Measurements from ENCODE around the gene TAC3.
"Not testable (repeated sequence)": the region's sequence is repeated elsewhere in the genome, so short reads cannot be mapped to it uniquely, and the experiment has no call there.

Gene TAC3

GRCh38 chr12:56982578-56983236, 33.6 kb downstream of the TAC3 start:
- not testable (repeated sequence) for DNase-seq (ENCODE audit: low spot score)

DNA sequence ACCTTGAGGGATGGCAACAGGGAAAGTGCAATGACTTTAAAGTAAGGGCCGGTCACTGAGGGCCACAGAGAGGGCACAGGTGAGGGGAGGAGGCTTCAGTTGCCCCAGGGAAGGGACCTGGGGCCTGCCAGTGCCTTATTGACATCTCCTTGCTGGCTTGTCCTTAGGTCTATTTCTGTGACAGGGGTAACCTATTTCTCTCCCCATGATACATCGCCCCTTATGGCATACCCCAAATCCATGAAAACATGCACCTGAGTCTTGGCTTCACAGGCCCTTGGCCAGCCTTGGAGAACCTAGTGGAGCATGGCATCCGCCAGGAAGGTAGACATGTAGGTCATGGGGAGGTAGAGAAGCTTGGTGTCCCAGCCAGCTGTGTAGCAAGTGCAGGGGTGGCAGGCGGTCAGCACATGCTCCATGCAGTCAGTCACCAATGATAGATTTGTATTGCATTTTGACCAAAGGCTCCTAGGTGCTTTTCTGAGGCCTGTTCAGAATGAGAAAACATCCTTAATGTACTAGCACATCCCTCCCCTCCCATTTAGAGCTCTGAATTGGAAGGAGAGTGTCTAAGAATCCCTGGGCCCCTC, 35.3 kb downstream of the TAC3 start:
- DNase-seq (ENCODE audit: low spot score) = no peak

DNA sequence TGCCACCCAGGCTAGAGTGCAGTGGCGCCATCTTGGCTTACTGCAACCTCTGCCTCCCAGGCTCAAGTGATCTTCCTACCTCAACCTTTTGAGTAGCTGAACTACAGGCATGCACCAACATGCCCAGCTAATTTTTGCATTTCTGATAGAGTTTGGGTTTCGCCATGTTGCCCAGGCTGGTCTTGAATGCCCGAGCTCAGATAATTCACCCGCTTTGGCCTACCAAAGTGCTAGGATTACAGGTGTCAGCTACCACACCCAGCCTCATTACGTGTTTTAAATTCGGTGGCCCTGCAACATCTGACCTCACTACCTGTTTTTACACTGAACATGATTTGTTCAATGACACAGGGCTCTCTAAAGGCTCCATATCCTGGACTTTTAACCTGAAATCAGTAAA, 36.1 kb downstream of the TAC3 start:
- DNase-seq (ENCODE audit: low spot score) = no peak

GRCh38 chr12:56979628-56980027, 36.7 kb downstream of the TAC3 start:
- DNase-seq (ENCODE audit: low spot score) = no peak

- no peak for DNase-seq (ENCODE audit: low spot score)
These were observed 37.8 kb downstream of the TAC3 start for GRCh38 chr12:56978397-56979138.

- DNase-seq (ENCODE audit: low spot score) = not testable (repeated sequence)
These were observed 39.0 kb downstream of the TAC3 start for GRCh38 chr12:56977361-56977760.

DNA sequence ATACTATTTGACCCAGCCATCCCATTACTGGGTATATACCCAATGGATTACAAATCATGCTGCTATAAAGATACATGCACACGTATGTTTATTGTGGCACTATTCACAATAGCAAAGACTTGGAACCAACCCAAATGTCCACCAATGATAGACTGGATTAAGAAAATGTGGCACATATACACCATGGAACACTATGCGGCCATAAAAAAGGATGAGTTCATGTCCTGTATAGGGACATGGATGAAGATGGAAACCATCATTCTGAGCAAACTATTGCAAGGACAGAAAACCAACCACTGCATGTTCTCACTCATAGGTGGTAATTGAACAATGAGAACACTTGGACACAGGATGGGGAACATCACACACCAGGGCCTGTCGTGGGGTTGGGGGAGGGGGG, 42.1 kb downstream of the TAC3 start:
- DNase-seq (ENCODE audit: low spot score) = not testable (repeated sequence)

DNA sequence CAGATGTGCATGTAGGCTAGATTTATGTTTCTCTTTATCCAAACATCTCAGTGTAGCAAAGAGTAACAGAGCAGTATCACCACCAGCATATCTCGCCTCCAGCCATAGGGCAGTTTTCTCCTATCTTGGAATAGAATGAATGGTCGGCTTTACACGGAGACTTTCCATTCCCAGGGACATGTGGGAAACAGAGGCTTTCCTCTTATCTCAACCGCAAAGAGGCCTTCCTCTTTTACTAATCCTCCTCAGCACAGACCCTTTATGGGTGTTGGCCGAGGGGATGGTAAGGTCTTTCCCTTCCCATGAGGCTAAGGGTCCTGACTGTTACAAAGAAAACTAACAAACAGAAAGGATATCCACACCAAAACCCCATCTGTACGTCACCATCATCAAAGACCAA, 47.4 kb downstream of the TAC3 start:
- not testable (repeated sequence) for DNase-seq (ENCODE audit: low spot score)

DNA sequence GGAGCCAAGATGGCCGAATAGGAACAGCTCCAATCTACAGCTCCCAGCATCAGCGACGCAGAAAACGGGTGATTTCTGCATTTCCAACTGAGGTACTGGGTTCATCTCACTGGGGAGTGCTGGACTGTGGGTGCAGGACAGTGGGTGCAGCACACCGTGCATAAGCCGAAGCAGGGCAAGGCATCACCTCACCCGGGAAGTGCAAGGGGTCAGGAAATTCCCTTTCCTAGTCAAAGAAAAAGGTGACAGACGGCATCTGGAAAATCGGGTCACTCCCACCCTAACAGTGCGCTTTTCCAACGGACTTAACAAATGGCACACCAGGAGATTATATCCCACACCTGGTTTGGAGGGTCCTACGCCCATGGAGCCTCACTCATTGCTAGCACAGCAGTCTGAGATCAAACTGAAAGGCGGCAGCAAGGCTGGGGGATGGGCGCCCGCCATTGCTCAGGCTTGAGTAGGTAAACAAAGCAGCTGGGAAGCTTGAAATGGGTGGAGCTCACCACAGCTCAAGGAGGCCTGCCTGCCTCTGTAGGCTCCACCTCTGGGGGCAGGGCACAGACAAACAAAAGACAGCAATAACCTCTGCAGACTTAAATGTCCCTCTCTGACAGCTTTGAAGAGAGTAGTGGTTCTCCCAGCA, 50.2 kb downstream of the TAC3 start:
- DNase-seq (ENCODE audit: low spot score) = not testable (repeated sequence)

- DNase-seq (ENCODE audit: low spot score) = not testable (repeated sequence)
These were observed 51.2 kb downstream of the TAC3 start for GRCh38 chr12:56965124-56965523.

- DNase-seq (ENCODE audit: low spot score) = not testable (repeated sequence)
These were observed 52.8 kb downstream of the TAC3 start for GRCh38 chr12:56963557-56963956.

GRCh38 chr12:56962247-56962646, 54.1 kb downstream of the TAC3 start:
- DNase-seq (ENCODE audit: low spot score) = not testable (repeated sequence)
